IPS-11a (cell line): Measurements from ENCODE around the gene MIA.
"Not testable (repeated sequence)": the region's sequence is repeated elsewhere in the genome, so short reads cannot be mapped to it uniquely, and the experiment has no call there.

Experiments
- H3K4me3 ChIP-seq: one replicate; pipeline ENCODE4 v1.5.1; 2013; ENCODE audit warnings: low read depth, low read length, control low read depth

The MIA gene

DNA sequence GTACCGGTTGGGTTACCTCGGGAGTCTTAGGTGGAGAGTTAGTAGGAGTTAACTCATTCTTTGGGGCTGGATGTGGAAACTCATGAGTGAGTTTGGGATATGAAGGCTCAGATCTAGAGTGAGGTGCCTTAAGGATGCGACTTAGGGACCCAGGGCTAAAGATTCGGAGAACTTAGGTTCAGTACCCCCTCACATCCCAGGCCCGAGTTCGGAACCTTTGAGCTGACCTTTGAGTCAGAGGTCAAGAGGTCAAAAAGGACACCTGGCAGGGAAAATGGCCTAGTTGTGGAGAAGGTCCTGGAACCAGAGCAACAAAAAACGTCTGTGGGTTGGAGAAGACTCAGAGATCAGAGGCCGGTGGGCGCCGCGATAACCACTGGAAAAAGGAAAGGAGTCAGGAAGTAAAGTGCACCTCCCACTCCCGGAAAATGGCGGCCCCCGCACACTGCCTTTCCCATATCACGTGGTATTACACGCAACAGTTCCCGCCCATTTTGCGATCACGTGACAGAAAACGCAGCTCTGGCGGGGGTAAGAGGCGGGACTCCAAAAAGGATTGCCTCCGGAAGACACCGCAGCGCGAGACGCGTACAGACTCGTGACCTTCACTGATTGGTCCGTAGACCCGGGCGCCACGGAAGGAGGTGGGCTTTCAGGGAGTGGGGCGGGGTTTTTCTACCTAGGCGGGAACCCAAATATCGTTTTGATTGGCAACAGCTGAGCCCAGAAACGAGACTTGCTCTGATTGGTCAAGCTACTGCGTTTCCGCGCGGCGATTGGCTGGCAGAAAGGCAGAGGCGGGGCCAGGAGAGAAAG, 25.1 kb upstream of the MIA start, which contains the start of gene ACTMAP:
Gene ACTMAP, minus strand, starts transcription at position 420 of the 816 bp plus-strand sequence. CDS start 674 bp downstream, outside the sequence.
- H3K4me3 ChIP-seq: peak within 1 kb of the TSS; percentile 74

DNA sequence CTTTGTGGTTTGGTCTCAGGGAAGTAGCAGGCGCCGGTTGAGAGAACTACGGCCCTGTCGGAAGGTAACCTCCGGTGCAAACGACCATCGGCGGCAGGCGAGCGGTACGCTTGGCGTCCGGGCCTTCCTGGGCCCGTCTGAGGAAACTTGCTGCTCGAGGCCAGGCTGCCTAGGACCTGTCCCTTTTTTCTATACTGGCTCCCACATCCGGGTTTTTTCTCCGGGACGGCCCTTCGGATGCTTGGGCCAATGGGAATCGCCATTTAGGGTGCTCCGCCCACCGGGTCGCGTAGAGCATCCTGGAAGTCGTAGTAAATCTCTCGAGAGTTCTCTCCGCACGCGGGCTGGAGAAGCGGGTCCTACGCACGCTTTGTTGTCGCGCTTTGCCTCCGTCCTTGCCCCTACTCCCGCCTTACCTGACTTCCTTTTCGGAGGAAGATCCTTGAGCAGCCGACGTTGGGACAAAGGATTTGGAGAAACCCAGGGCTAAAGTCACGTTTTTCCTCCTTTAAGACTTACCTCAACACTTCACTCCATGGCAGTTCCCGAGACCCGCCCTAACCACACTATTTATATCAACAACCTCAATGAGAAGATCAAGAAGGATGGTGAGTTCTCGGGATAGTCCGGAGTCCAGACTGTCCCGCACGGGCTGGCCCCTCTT, 24.3 kb upstream of the MIA start, which contains the start of gene SNRPA:
Gene SNRPA, plus strand, starts transcription at position 330 of the 664 bp plus-strand sequence. Its CDS starts 206 bp downstream, at position 536.
- peak within 1 kb of the TSS; percentile 74 for H3K4me3 ChIP-seq

DNA sequence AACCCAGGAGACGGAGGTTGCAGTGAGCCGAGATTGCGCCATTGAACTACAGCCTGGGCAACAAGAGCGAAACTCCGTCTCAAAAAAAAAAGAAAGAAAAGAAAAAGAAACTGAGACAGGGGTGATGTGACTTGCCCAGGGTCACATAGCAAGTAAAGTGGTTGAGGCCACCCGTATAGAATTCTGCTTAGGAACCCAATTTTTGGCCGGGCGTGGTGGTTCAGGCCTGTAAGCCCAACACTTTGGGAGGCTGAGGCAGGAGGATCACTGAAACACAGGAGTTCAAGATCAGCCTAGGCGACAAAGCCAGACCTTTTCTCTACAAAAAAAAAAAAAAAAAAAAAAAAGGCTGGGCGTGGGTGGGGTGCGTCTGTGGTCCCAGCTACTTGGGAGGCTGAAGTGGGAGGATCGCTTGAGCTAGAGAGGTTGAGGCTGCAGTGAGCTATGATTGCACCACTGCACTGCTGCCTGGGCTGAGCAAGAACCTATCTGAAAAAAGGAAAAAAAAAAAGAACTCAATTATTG, 23.0 kb upstream of the MIA start:
- H3K4me3 ChIP-seq: peak overlapping the region; percentile 74

DNA sequence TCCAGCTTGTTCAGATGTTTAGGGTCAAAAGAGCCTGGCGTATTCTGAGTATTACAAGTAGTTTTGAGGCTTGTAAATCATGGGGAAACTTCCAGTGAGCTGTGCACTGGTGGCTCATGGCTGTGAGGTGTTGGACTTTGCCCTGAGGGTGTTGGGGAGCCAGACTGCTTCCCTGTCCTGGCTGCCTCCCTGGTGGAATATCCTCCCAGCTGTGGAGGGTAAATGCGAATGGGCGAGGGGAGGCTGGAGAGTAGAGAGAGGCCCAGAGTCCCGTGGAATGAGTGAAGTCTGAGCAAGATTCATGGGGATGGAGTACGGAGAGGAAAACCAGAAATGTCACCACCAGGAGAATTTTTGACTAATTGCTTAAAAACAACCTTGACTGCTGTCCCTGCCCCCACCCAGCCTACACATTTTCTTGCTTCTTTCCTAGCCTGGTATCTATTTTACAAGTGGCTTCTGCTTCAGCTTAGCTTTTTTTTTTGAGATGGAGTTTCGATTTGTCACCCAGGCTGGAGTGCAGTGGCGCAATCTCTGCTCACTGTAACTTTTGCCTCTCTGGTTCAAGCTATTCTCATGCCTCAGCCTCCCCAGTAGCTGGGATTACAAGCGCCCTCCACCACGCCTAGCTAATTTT, 20.6 kb upstream of the MIA start:
- H3K4me3 ChIP-seq: no peak overlapping the region

DNA sequence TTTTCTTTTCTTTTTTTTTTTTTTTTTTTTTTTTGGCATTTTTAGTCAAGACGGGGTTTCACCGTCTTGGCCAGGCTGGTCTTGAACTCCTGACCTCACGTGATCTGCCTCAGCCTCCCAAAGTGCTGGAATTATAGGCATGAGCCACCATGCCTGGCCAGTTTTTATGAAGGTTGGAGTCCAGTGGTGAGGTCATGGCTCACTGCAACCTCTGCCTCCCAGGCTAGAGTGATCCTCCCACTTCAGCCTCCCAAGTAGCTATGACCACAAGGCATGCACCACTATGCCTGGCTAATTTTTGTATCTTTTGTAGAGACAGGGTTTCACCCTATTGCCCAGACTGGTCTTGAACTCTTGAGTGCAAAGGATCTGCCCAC, 20.1 kb upstream of the MIA start:
- H3K4me3 ChIP-seq: no peak overlapping the region

DNA sequence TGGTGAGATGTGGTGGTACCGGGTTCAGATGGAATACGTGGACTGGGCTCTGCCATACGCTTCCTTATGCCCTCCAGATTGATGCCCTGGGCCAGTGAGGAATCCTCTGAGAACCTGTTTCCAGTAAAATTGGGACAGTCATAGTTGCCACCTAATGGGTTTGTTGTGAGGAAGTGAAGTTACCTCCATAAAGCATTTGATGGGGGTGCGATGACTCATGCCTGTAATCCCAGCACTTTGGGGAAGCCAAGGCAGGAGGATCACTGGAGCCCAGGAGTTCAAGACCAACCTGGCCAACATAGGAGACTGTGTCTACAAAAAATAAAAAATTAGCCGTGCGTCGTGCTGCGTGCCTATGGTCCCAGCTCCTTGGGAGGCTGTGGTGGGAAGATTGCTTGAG, 19.5 kb upstream of the MIA start:
- no peak overlapping the region for H3K4me3 ChIP-seq

DNA sequence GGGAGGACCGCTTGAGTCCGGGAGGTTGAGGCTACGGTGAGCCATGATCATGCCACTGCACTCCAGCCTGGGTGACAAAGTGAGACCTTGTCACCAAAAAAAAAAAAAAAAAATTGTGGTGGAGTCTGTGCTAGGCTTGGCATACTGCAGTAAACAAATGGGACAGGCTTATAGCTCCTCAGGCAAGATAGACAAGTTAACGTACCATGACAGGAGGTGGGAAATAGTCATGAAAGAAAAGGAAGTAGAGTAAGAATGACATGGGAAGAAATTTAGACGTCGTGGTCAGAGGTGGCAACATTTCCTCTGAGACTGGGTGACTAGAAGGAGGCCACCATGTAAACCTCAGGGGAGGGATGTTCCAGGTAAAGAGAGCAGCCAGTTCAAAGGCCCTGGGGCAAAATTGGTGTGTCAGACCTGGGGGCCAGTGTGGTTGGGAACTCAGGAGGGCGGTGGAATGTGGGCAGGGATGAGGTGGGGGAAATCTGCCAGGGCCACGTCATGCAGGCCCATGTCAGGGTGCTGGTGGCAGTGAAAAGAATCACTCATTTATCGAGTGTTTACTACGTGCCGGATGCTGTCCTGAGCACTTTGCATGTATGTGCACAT, 18.7 kb upstream of the MIA start:
- no peak overlapping the region for H3K4me3 ChIP-seq

DNA sequence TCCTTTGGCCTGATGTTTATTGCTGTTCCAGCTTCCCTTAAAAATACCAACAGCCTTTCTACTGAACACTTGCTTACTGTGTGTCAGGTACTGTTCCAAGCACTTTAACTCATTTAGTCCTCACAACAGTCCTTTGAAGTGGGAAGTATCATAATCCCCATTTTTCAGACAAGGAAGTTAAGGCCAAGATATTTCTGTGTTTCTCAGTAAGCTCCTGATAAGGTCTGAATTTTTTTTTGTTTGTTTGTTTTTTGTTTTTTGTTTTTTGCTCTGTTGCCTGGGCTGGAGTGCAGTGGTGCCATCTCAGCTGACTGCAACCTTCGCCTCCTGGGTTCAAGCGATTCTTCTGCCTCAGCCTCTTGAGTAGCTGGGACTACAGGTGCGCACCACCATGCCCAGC, 16.8 kb upstream of the MIA start:
- no peak overlapping the region for H3K4me3 ChIP-seq

DNA sequence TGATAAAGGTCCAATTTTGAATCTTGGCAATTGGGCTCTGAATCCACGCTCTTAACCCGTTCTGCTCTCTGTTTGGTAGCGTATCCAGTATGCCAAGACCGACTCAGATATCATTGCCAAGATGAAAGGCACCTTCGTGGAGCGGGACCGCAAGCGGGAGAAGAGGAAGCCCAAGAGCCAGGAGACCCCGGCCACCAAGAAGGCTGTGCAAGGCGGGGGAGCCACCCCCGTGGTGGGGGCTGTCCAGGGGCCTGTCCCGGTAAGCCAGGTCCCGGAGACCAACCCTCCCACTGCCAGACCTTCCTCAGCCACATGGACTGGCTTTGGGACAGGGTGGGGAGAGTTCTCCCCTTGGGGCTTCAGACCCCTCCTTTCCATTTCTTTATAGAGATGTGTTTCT, 16.0 kb upstream of the MIA start:
- no peak overlapping the region for H3K4me3 ChIP-seq

DNA sequence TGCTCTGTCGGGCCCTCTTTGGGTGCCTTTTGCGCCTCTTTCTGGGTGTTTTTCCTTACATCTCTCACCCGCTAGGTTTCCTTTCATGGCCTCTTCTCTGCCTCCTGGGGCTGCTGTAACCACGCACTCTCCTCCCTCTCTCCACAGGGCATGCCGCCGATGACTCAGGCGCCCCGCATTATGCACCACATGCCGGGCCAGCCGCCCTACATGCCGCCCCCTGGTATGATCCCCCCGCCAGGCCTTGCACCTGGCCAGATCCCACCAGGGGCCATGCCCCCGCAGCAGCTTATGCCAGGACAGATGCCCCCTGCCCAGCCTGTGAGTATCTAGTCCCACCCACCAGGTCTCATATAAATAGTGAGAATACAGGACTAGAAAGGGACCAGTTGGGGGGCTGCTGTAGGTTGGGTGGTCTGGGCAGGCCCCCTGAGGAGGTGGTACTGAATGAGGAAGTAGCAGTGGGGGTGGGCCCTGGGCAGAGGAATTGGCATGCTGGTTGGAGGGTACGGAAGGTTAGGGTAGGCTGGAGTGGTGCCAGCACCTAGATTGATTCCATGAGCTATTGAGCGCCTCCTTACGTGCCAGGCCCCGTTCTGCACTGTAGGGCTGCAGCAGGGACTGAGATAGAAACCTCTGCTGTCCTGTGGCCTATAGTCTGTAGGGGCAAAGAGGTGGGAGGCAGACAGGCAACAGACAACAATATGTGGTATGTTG, 12.4 kb upstream of the MIA start:
- H3K4me3 ChIP-seq: no peak overlapping the region

DNA sequence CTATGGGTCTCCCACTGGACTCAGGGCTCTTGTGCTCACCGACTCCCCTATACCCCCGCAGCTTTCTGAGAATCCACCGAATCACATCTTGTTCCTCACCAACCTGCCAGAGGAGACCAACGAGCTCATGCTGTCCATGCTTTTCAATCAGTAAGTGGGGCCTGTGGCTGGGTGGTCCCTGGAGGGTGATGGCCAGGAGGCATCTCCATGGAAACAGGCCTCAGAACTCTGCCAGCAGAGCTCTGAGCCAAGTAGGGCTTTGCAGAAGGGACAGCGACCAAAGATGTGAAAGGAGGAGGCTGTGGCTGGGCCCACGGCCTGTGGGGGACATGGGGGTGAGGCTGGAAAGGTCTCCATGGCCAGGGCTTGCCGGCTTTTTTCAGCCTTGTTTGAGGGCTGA, 11.8 kb upstream of the MIA start:
- no peak overlapping the region for H3K4me3 ChIP-seq

DNA sequence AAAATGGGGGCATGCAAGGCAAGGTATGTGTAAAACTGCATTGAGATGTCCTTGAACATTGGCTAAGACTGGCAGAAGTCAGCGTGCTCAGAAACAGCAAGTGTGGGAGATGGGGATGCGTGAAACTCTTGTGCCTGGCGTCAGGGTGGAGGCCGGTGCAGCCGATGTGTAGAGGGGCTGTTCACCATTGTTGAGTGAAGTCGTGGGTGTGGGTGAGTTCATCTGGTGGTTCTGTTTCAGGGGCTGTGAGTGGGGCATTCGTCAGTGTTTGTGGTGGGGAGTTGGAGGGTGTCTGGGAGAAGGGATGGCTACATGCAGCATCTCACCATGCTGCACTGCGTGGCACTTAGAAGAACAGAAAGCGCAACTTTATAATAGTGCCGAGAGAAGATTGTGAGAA, 11.4 kb upstream of the MIA start:
- no peak overlapping the region for H3K4me3 ChIP-seq

DNA sequence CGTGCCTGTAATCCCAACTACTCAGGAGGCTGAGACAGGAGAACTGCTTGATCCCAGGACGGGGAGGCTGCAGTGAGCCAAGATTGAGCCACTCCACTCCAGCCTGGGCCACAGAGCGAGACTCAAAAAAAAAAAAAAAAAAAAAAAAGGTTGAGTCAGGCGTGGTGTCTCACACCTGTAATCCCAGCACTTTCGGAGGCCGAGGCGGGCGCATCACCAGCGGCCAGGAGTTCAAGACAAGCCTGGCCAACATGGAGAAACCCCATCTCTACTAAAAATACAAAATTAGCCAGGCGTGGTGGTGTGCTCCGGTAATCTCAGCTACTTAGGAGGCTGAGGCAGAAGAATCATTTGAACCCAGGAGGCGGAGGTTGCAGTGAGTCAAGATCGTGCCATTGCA, 8.9 kb upstream of the MIA start:
- not testable (repeated sequence) for H3K4me3 ChIP-seq

DNA sequence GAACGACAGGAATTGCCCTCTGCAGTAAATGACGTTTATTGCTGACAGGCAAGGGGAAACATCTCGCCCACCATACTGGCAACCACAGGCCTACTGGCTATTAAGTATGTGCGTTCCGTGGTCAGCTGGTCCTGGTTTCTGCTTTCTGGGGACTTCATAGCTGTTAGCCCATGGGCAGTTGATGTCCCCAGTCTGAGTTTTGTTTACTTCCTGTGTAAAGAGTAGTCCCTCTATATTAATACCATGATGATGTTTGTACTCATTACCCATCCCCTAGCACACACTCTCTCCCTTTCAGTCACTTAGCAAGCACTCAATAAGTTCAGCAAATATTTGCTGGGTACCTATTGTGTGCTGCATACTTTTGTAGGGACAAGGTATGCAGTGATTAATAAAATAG, 6.5 kb upstream of the MIA start:
- H3K4me3 ChIP-seq: no peak overlapping the region

DNA sequence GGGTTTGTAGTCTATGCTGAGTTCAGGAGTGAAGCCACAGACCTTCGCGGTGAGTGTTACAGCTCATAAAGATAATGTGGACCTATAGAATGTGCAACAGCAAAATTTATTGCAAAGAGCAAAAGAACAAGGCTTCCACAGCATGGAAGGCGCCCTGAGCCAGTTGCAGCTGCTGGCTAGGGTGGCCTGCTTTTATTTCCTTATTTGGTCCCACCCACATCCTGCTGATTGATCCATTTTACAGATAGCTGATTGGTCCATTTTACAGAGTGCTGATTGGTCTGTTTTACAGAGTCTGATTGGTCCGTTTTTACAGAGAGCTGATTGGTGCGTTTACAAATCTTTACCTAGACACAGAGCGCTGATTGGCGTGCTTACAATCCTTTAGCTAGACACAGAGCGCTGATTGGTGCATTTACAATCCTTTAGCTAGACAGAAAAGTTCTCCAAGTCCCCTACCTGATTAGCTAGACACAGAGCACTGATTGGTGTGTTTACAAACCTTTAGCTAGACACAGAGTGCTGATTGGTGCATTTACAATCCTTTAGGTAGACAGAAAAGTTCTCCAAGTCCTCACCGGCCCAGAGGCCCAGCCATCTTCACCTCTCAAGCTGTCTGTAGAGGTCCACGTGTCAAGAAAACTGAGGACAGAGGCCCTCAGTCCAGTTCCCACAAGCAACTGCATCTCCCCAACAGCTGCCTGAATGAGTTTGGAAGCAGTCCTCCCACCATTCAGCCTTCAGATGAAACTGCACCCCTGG, 4.0 kb upstream of the MIA start:
- H3K4me3 ChIP-seq: not testable (repeated sequence)

DNA sequence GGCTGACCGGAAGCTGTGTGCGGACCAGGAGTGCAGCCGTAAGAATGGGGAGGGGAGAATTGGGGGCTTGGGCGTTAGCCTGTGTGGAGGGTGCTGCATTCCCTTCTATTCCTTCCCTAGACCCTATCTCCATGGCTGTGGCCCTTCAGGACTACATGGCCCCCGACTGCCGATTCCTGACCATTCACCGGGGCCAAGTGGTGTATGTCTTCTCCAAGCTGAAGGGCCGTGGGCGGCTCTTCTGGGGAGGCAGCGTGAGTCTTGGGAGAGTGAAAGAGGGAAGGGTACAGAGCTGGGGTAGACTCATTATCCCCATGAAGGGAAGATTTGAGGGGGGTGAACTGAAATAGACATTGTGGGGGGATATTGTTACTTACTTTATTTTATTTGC, 306 bp downstream of the MIA start:
- no peak overlapping the region for H3K4me3 ChIP-seq

DNA sequence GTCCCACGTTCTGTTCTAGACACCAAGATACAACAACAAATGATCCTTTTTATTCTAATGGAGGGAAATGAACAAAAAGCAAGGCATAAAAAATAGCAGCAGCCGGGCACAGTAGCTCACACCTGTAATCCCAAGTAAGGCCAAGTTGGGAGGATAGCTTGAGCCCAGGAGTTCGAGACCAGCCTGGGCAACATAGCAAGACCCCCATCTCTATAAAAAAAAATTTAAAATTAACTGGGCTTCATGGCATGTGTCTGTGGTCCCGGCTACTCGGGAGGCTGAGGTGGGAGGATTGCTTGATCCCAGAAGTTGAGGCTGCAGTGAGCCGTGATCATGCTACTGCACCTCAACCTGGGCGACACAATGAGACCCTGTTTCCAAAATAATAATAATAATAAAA, 1.0 kb downstream of the MIA start:
- no peak overlapping the region for H3K4me3 ChIP-seq

DNA sequence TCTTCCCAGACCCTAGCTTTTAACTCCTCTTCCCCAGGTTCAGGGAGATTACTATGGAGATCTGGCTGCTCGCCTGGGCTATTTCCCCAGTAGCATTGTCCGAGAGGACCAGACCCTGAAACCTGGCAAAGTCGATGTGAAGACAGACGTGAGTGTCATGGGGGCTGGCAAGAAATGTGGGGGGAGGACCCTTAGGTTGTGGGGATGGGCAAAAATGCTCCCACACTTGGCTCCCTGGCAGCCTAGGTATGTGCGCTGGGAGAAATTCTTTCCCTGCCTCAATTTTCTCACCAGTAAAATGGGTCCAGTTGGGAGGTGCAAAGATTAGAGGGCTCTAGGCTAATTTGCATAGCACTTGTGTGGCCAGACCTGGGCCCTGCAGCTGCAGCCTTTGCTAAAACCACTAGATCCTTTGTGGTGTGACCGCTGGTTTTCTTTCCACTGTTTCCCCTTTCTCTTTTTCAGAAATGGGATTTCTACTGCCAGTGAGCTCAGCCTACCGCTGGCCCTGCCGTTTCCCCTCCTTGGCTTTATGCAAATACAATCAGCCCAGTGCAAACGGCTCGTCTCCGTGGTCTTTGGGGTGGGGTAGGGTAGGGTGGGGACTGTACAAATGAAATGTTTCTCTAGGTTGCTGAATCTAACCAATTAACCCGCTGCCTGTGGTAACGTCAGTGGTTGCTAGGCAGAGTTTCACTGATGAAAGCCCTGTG, 1.8 kb downstream of the MIA start:
- peak overlapping the region; percentile 46 for H3K4me3 ChIP-seq

DNA sequence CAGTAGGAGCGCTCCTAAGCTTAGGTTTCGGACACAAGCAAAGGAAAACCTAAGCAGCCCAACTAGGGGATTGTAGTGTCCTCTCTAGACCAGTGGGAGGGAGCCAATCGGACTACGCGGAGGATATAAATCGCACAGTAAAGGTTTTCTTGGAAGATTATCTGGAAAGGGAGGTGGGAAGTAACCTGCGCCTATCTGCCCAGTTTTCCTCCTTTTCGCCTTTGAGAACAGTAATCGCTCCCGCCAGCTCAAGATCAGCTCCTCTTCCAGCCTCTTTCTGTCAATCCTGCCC, 2.3 kb downstream of the MIA start:
- peak overlapping the region; percentile 46 for H3K4me3 ChIP-seq
